HCT116 (cell line): ENCODE data around the gene SH2B3. TPM values are rescaled to one million over a fixed set of nuclear protein-coding genes. Genes with fewer than 3 reads are reported as not detected.
A peak's percentile ranks its signal among the peaks of the same experiment; 100 is the strongest.

Experiments used
- ATAC-seq: fragments of 200-7000 bp; cut with Tn5 transposase; 2 replicates; pipeline ENCODE4 v1.9.1; 2020; ENCODE audit warnings: mild to moderate bottlenecking, moderate library complexity
- BruUV-seq: library from RNA; stranded (reverse); fragments of 400-500 nt; replicated peaks from 2 replicates; lab custom pipeline; 2021; lab: Mats Ljungman, UMichigan
- CTCF ChIA-PET: fragments of 300-600 bp; sonication (Branson Sonifier 250); formaldehyde crosslinking; loops from one replicate; lab custom pipeline; 2021; ENCODE audit warnings: antibody characterized with exemption; lab: Charles Lee
- POLR2A ChIA-PET: fragments of 300-600, 350-600 bp; sonication (Branson Sonifier 250); formaldehyde crosslinking; loops from one replicate; lab custom pipeline; 2021; ENCODE audit warnings: antibody characterized with exemption; lab: Charles Lee
- RAD21 ChIA-PET, 2 experiments: fragments of 300-600 bp; sonication (Branson Sonifier 250); formaldehyde crosslinking; loops; one replicate each; lab custom pipeline; 2023; ENCODE audit warnings: low total read pairs in 2 of 2; ENCODE audit not compliant: uncharacterized antibody in 2 of 2, unreplicated experiment in 2 of 2, low non-redundant PET in 1 of 2; lab: Charles Lee
- DNase-seq: peaks from one replicate; pipeline ENCODE4 v3.0.0-alpha.2; 2010; ENCODE audit warnings: low read depth, low spot score
- H2AFZ ChIP-seq: fragments of 200-600 bp; shearing (Covaris generic), sonication (generic); 2 replicates; pipeline ENCODE4 v1.6.1; 2017; ENCODE audit warnings: low read depth, mixed run types, mixed read lengths, antibody characterized with exemption, low read length; ENCODE audit not compliant: poor library complexity, severe bottlenecking
- H3K27ac ChIP-seq: 2 replicates; pipeline ENCODE4 v1.5.1; 2012; ENCODE audit warnings: low read depth, low read length
- H3K27me3 ChIP-seq: fragments of 200-600 bp; sonication (generic); 2 replicates; pipeline ENCODE4 v1.6.1; 2016; ENCODE audit warnings: mixed run types, low read length, mixed read lengths; ENCODE audit not compliant: insufficient read depth
- H3K36me3 ChIP-seq, 2 experiments: fragments of 200-500 bp in 1 of 2; fragments of 200-600 bp in 1 of 2; sonication (Bioruptor generic) in 1 of 2; sonication (generic) in 1 of 2; 2 replicates each; pipeline versions ENCODE4 v1.5.1 to v1.6.1; 2014 to 2016; ENCODE audit warnings: low read length in 2 of 2, inconsistent platforms in 1 of 2, mixed read lengths in 1 of 2, mixed run types in 1 of 2; ENCODE audit not compliant: insufficient read depth in 2 of 2, control insufficient read depth in 1 of 2
- H3K4me1 ChIP-seq, 2 experiments: fragments of 200-600 bp in 1 of 2; sonication (generic) in 1 of 2; 2 replicates each; pipeline versions ENCODE4 v1.5.1 to v1.6.1; 2012 to 2017; ENCODE audit warnings: low read length in 2 of 2, inconsistent platforms in 1 of 2, mild to moderate bottlenecking in 1 of 2, mixed read lengths in 1 of 2, mixed run types in 1 of 2, moderate library complexity in 1 of 2; ENCODE audit not compliant: insufficient read depth in 2 of 2, control insufficient read depth in 1 of 2
- H3K4me2 ChIP-seq: fragments of 200-600 bp; sonication (generic); 2 replicates; pipeline ENCODE4 v1.6.1; 2017; ENCODE audit warnings: mixed run types, low read length, mixed read lengths
- H3K4me3 ChIP-seq, 2 experiments: fragments of 200-600 bp in 1 of 2; sonication (generic) in 1 of 2; replicated peaks in 1 of 2; 2 replicates each; pipeline ENCODE4 v1.5.1; 2011 to 2016; ENCODE audit warnings: low read length in 2 of 2, control low read depth in 1 of 2, low read depth in 1 of 2, mild to moderate bottlenecking in 1 of 2, mixed read lengths in 1 of 2, mixed run types in 1 of 2
- H3K79me2 ChIP-seq: fragments of 200-600 bp; sonication (generic); 2 replicates; pipeline ENCODE4 v1.6.1; 2017; ENCODE audit warnings: mild to moderate bottlenecking, mixed run types, low read length, moderate library complexity, mixed read lengths; ENCODE audit not compliant: insufficient read depth
- H3K9ac ChIP-seq: fragments of 200-600 bp; sonication (generic); 2 replicates; pipeline ENCODE4 v1.6.1; 2016; ENCODE audit warnings: low read length, mixed read lengths
- H3K9me2 ChIP-seq: fragments of 200-600 bp; sonication (generic), shearing (Covaris generic); 2 replicates; pipeline ENCODE4 v1.6.1; 2017; ENCODE audit warnings: mixed run types, mild to moderate bottlenecking, moderate library complexity; ENCODE audit not compliant: insufficient read depth
- H3K9me3 ChIP-seq, 2 experiments: fragments of 200-500 bp in 1 of 2; fragments of 200-600 bp in 1 of 2; sonication (Bioruptor generic) in 1 of 2; sonication (generic) in 1 of 2; 2 replicates each; pipeline ENCODE4 v1.6.1; 2014 to 2017; ENCODE audit warnings: low read length in 2 of 2, mixed read lengths in 2 of 2, inconsistent platforms in 1 of 2, low read depth in 1 of 2, mild to moderate bottlenecking in 1 of 2, mixed run types in 1 of 2, moderate library complexity in 1 of 2; ENCODE audit not compliant: control insufficient read depth in 1 of 2, insufficient read depth in 1 of 2
- H4K20me1 ChIP-seq: fragments of 200-600 bp; sonication (generic), shearing (Covaris generic); 2 replicates; pipeline ENCODE4 v1.6.1; 2017; ENCODE audit warnings: mixed run types, mild to moderate bottlenecking, moderate library complexity; ENCODE audit not compliant: insufficient read depth
- CEBPB ChIP-seq: IDR thresholded peaks from 2 replicates; pipeline ENCODE4 v1.6.1; 2012; ENCODE audit warnings: low read depth
- EGR1 ChIP-seq: IDR thresholded peaks from 2 replicates; pipeline ENCODE4 v1.6.1; 2012; ENCODE audit warnings: low read depth
- EZH2 ChIP-seq: fragments of 200-600 bp; sonication (generic); IDR thresholded peaks from 2 replicates; pipeline ENCODE4 v1.6.1; 2017; ENCODE audit warnings: antibody characterized with exemption, mixed run types
- JUND ChIP-seq: IDR thresholded peaks from 2 replicates; pipeline ENCODE4 v1.6.1; 2012
- POLR2AphosphoS5 ChIP-seq: IDR thresholded peaks from 2 replicates; pipeline ENCODE4 v1.6.1; 2011; ENCODE audit warnings: mild to moderate bottlenecking, low read depth, low read length, moderate library complexity
- RAD21 ChIP-seq: IDR thresholded peaks from 2 replicates; pipeline ENCODE4 v1.6.1; 2012; ENCODE audit warnings: low read depth, mild to moderate bottlenecking
- SRF ChIP-seq: IDR thresholded peaks from 2 replicates; pipeline ENCODE4 v1.6.1; 2012; ENCODE audit warnings: low read depth
- ZNF274 ChIP-seq: fragments of 200-500 bp; sonication (Bioruptor generic); IDR thresholded peaks from 2 replicates; pipeline ENCODE4 v1.6.1; 2014; ENCODE audit warnings: mild to moderate bottlenecking, low read depth, low read length, inconsistent platforms
- intact Hi-C: fragments of 100-400 bp; cut with micrococcal nuclease; formaldehyde crosslinking; loops from 2 replicates; pipeline ENCODE4 v1.10.0; 2022
- total RNA-seq: library from RNA; stranded (reverse); gene quantifications from one replicate; pipeline ENCODE4 v1.2.1, GENCODE V29; 2021; ENCODE audit not compliant: unreplicated experiment
- TF ChIP-seq, protein P1 (sequence below), 3 experiments: fragments of 200-600 bp in 1 of 3; sonication (generic) in 1 of 3; IDR thresholded peaks in 2 of 3; conservative IDR thresholded peaks in 1 of 3; 2 replicates each; pipeline ENCODE4 v1.5.1; 2012 to 2017; ENCODE audit warnings: low read depth in 2 of 3, low read length in 2 of 3, antibody characterized with exemption in 1 of 3, borderline replicate concordance in 1 of 3, control low read depth in 1 of 3, mild to moderate bottlenecking in 1 of 3, mixed read lengths in 1 of 3, mixed run types in 1 of 3, moderate library complexity in 1 of 3; ENCODE audit not compliant: insufficient read depth in 1 of 3

Gene SH2B3
- total RNA-seq, 1 experiment from 2014 or later, result 17.3 TPM

DNA sequence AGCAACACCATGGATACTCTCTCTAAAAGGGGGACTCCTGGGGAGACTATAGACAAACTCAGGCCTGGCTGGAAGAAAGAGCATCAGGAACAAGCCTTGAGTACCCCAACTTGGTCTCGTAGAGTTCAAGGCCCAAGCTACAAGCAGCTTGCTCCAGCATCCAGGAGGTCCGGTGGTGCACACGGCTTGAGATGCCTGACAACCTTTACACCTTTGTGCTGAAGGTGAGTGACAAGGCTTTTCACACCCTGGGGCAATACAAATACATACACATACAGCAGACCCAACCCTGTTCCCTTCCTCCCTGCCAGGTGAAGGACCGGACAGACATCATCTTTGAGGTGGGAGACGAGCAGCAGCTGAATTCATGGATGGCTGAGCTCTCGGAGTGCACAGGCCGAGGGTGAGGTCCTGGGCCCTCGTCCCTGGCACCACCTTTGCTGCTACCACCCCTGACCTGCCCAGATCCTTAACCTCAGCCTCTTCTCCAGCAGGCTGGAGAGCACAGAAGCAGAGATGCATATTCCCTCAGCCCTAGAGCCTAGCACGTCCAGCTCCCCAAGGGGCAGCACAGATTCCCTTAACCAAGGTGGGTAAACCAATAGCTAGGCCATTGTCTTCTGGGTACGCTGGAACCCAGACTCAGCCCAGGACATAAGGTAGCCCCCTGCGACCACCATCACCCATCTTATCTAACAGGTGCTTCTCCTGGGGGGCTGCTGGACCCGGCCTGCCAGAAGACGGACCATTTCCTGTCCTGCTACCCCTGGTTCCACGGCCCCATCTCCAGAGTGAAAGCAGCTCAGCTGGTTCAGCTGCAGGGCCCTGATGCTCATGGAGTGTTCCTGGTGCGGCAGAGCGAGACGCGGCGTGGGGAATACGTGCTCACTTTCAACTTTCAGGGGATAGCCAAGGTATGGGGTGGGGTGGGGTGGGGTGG lies 41.2 kb downstream of the SH2B3 start (continued):
- TF ChIP-seq EZH2 (no peak), SRF (no peak), EGR1 (no peak), JUND (no peak), RAD21 (no peak), ZNF274 (no peak), CEBPB (no peak), POLR2AphosphoS5 (no peak)
- TF ChIP-seq, protein P1, sequence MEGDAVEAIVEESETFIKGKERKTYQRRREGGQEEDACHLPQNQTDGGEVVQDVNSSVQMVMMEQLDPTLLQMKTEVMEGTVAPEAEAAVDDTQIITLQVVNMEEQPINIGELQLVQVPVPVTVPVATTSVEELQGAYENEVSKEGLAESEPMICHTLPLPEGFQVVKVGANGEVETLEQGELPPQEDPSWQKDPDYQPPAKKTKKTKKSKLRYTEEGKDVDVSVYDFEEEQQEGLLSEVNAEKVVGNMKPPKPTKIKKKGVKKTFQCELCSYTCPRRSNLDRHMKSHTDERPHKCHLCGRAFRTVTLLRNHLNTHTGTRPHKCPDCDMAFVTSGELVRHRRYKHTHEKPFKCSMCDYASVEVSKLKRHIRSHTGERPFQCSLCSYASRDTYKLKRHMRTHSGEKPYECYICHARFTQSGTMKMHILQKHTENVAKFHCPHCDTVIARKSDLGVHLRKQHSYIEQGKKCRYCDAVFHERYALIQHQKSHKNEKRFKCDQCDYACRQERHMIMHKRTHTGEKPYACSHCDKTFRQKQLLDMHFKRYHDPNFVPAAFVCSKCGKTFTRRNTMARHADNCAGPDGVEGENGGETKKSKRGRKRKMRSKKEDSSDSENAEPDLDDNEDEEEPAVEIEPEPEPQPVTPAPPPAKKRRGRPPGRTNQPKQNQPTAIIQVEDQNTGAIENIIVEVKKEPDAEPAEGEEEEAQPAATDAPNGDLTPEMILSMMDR (IDR thresholded peaks at IDR 0.05 in 2 of 3, conservative IDR thresholded peaks at IDR 0.05 in 1 of 3; ENCODE audit: borderline replicate concordance in 1 of 3, insufficient read depth in 1 of 3, low read depth in 2 of 3, low read length in 2 of 3), result no peak
- TF ChIP-seq, all 23 proteins: peak for 0

DNA sequence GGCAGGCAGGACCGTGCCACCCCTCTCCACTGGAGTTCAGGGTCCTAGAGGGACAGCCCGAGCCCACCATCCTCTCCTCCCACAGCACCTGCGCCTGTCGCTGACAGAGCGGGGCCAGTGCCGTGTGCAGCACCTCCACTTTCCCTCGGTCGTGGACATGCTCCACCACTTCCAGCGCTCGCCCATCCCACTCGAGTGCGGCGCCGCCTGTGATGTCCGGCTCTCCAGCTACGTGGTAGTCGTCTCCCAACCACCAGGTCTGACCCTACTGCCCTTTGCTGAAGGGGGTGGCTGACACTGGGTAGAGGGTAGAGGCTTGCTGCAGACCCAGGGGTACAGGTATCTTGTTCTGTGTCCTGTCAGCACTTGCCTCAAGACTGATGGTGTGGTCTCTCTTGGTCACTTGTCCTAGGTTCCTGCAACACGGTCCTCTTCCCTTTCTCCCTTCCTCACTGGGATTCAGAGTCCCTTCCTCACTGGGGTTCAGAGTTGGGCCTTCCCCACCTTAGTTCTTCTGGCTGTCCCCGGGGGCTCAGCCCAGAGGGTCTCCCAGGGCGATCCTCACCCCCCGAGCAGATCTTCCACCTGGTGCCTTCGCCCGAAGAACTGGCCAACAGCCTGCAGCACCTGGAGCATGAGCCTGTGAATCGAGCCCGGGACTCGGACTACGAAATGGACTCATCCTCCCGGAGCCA lies 42.0 kb downstream of the SH2B3 start:
- ATAC-seq (no peak), DNase-seq (no peak)
- Histone ChIP-seq H3K4me2 (no peak overlapping the region), H3K27ac (no peak overlapping the region), H3K27me3 (no peaks in the 10 kb centered on the region), H4K20me1 (no peaks in the 10 kb centered on the region; the same call in 1 of the 2 replicates), H3K9me3 (no peaks in the 10 kb centered on the region), H3K4me1 (peaks cover 0 to 4% of the 10 kb centered on the region in 2 experiments; a peak in 1 of 4 replicates), H3K79me2 (no peaks in the 10 kb centered on the region), H3K9ac (no peak overlapping the region), H3K36me3 (peaks cover 33 to 40% of the 10 kb centered on the region in 2 experiments; a peak in 3 of 4 replicates), H3K4me3 (no peak overlapping the region), H2AFZ (no peak overlapping the region), H3K9me2 (no peaks in the 10 kb centered on the region)
- TF ChIP-seq SRF (no peak), POLR2AphosphoS5 (0 out of 2 replicates have a peak, but pooled peaks have one; percentile 12)
- CTCF ChIA-PET, result no interaction called here
- POLR2A ChIA-PET, result no interaction called here
- RAD21 ChIA-PET, result no interaction called here
- intact Hi-C loops, result no loop called here
- BruUV-seq, result no TSS peak
